Mesenchymal stem cell (in vitro differentiated cells and primary cell): ENCODE results near the gene COBL.

Experiments
- DNase-seq: peaks from one replicate; pipeline ENCODE4 v3.0.0-alpha.2; 2013
- H2AFZ ChIP-seq: one replicate; pipeline ENCODE4 v1.6.1; 2013; ENCODE audit warnings: low read depth, mild to moderate bottlenecking, control low read depth, inconsistent platforms, low read length, moderate library complexity
- H2AK5ac ChIP-seq: 2 replicates; pipeline ENCODE4 v1.6.1; 2013; ENCODE audit warnings: low read length, moderate library complexity, mild to moderate bottlenecking, inconsistent platforms; ENCODE audit not compliant: severe bottlenecking
- H2BK120ac ChIP-seq: one replicate; pipeline ENCODE4 v1.6.1; 2013; ENCODE audit warnings: low read depth, mild to moderate bottlenecking, inconsistent platforms, low read length, moderate library complexity
- H2BK12ac ChIP-seq, 2 experiments: one replicate each; pipeline ENCODE4 v1.6.1; 2013; ENCODE audit warnings: inconsistent platforms in 2 of 2, low read length in 2 of 2, mild to moderate bottlenecking in 2 of 2, moderate library complexity in 2 of 2, control low read depth in 1 of 2
- H2BK15ac ChIP-seq: one replicate; pipeline ENCODE4 v1.6.1; 2013; ENCODE audit warnings: mild to moderate bottlenecking, low read depth, inconsistent platforms; ENCODE audit not compliant: poor library complexity, severe bottlenecking
- H2BK5ac ChIP-seq: 2 replicates; pipeline ENCODE4 v1.6.1; 2013; ENCODE audit warnings: low read depth, mild to moderate bottlenecking, low read length, control low read depth, inconsistent platforms; ENCODE audit not compliant: poor library complexity, severe bottlenecking
- H3K14ac ChIP-seq, 2 experiments: one replicate each; pipeline ENCODE4 v1.6.1; 2013; ENCODE audit warnings: inconsistent platforms in 2 of 2, low read length in 2 of 2, control low read depth in 1 of 2, mild to moderate bottlenecking in 1 of 2, moderate library complexity in 1 of 2
- H3K18ac ChIP-seq, 2 experiments: one replicate each; pipeline ENCODE4 v1.6.1; 2013; ENCODE audit warnings: inconsistent platforms in 2 of 2, low read length in 2 of 2, control low read depth in 1 of 2, low read depth in 1 of 2, mild to moderate bottlenecking in 1 of 2
- H3K23ac ChIP-seq, 2 experiments: one replicate each; pipeline ENCODE4 v1.6.1; 2013; ENCODE audit warnings: inconsistent platforms in 2 of 2, low read length in 2 of 2, mild to moderate bottlenecking in 2 of 2, moderate library complexity in 2 of 2, control low read depth in 1 of 2
- H3K27ac ChIP-seq: 2 replicates; pipeline ENCODE4 v1.5.1; 2013; ENCODE audit warnings: mild to moderate bottlenecking, moderate library complexity, low read length, control low read depth, inconsistent platforms; ENCODE audit not compliant: poor library complexity, severe bottlenecking
- H3K27me3 ChIP-seq, 2 experiments: 2 replicates each; pipeline versions ENCODE4 v1.6.1 to v1.7.0; 2013; ENCODE audit warnings: low read length in 2 of 2, mild to moderate bottlenecking in 2 of 2, moderate library complexity in 2 of 2, control low read depth in 1 of 2, inconsistent platforms in 1 of 2; ENCODE audit not compliant: control insufficient read depth in 1 of 2, insufficient read depth in 1 of 2
- H3K36me3 ChIP-seq, 2 experiments: 2 replicates each; pipeline versions ENCODE4 v1.6.1 to v1.7.0; 2013; ENCODE audit warnings: low read length in 2 of 2, control low read depth in 1 of 2, inconsistent platforms in 1 of 2, low read depth in 1 of 2, mild to moderate bottlenecking in 1 of 2; ENCODE audit not compliant: insufficient read depth in 2 of 2, control insufficient read depth in 1 of 2
- H3K4ac ChIP-seq, 2 experiments: one replicate each; pipeline ENCODE4 v1.6.1; 2013; ENCODE audit warnings: inconsistent platforms in 2 of 2, low read length in 2 of 2, mild to moderate bottlenecking in 2 of 2, moderate library complexity in 2 of 2, control low read depth in 1 of 2, low read depth in 1 of 2
- H3K4me1 ChIP-seq: 2 replicates; pipeline ENCODE4 v1.6.1; 2013; ENCODE audit warnings: low read depth, low read length, control low read depth; ENCODE audit not compliant: control insufficient read depth, insufficient read depth
- H3K4me2 ChIP-seq: 2 replicates; pipeline ENCODE4 v1.6.1; 2013; ENCODE audit warnings: low read length, mild to moderate bottlenecking, inconsistent platforms; ENCODE audit not compliant: poor library complexity, severe bottlenecking
- H3K4me3 ChIP-seq, 2 experiments: 2 replicates each; pipeline versions ENCODE4 v1.5.1 to v1.7.0; 2013; ENCODE audit warnings: low read length in 2 of 2, mild to moderate bottlenecking in 2 of 2, control low read depth in 1 of 2, low read depth in 1 of 2; ENCODE audit not compliant: insufficient read depth in 1 of 2
- H3K79me1 ChIP-seq: replicated peaks from 2 replicates; pipeline ENCODE4 v1.6.1; 2013; ENCODE audit warnings: mild to moderate bottlenecking, control low read depth, low read length, inconsistent platforms; ENCODE audit not compliant: poor library complexity, severe bottlenecking
- H3K9ac ChIP-seq: 2 replicates; pipeline ENCODE4 v1.7.0; 2013; ENCODE audit warnings: mild to moderate bottlenecking, low read length, moderate library complexity
- H3K9me3 ChIP-seq: 2 replicates; pipeline ENCODE4 v1.7.0; 2013; ENCODE audit warnings: mild to moderate bottlenecking, low read length; ENCODE audit not compliant: control insufficient read depth
- H4K8ac ChIP-seq: one replicate; pipeline ENCODE4 v1.6.1; 2013; ENCODE audit warnings: inconsistent platforms, mild to moderate bottlenecking, low read length, moderate library complexity
- H4K91ac ChIP-seq: one replicate; pipeline ENCODE4 v1.6.1; 2013; ENCODE audit warnings: mild to moderate bottlenecking, low read length, inconsistent platforms
- WGBS: methylation state at CpG from one replicate; pipeline ENCODE4 v1.1.7; 2013; ENCODE audit warnings: mixed read lengths; 5-methylcytosine and 5-hydroxymethylcytosine counted together

Gene COBL

DNA sequence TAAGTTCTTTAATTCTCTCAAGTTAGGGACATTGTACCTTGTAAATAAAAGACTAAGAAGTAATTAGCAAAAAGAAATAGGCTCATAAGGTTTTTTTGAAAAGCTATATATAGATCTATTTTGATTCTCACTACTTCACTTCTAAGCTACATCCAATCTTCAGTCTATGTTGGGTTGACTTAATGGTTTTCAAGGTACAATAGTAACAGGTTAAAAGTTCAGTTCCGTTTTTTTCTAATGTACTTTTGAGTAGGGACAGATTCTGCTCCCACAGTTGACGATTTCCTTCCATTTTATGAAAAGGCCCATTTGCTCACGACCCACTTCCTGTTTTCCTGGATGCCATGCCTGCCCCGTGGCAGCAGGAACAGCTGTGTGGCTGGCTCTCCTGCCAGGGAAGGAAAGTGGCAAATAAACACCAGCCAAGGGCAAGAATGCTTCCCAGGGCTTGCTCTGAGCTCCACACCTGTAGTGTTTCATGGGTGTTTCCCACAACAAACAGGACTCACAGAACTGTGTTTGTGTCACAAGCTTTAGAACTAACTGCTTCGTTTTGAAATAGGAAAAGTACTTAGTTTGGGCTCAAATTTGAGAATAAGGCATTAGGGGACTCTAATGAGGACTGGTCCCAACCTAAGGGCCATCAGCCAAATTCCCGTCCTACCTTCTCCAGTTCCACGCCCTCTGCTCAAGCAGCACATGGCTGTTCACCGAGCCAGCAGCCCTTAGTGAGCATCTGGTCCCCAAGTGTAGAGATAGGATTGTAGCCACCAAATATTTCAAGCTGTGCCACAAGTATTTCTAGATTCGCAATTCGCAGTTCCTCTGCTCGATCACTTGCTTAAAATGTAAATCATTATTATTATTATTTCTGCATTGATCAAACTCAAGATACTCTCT, 240.7 kb downstream of the COBL start:
- Histone ChIP-seq H3K4ac (no peak overlapping the region), H3K27ac (no peak overlapping the region), H3K36me3 (no peaks in the 10 kb centered on the region), H4K8ac (no peak overlapping the region), H3K9me3 (no peaks in the 10 kb centered on the region), H2BK120ac (no peak overlapping the region), H3K18ac (no peak overlapping the region), H3K23ac (no peak overlapping the region), H2BK15ac (no peak overlapping the region), H3K9ac (no peak overlapping the region), H3K4me3 (no peak overlapping the region), H3K27me3 (no peaks in the 10 kb centered on the region), H3K4me1 (no peaks in the 10 kb centered on the region), H2AFZ (no peak overlapping the region), H2BK12ac (no peak overlapping the region), H3K14ac (no peak overlapping the region), H2AK5ac (no peak overlapping the region), H4K91ac (no peak overlapping the region), H3K79me1 (no peaks in the 10 kb centered on the region), H2BK5ac (no peak overlapping the region), H3K4me2 (no peak overlapping the region)
- DNase-seq = no peak
- WGBS = 80% methylated on average over 9 of the region's 11 CpGs

DNA sequence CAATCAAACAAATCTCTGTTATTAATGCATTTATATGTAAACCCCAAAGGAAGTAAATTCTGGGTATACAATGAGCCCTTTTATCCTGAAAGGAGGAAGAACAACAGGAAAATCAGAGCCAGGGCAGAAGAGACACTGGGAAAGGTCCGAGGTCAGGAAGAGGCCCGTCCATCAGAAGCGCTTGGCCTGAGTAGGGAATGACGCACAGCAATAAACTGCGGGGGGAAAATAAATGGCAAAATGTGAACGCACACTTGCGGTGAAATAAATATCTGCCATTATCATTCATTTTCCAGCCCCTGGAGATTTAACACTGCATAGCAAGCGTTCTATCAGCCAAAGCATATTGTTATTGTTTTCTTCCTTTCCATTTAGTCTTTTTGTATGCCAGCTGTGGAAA, 243.4 kb downstream of the COBL start:
- H4K91ac ChIP-seq = no peak overlapping the region
- H3K36me3 ChIP-seq = no peaks in the 10 kb centered on the region
- no peaks in the 10 kb centered on the region for H3K4me1 ChIP-seq
- H2BK5ac ChIP-seq = no peak overlapping the region
- no peak overlapping the region for H3K4me2 ChIP-seq
- H3K27me3 ChIP-seq = no peaks in the 10 kb centered on the region
- no peak overlapping the region for H2BK12ac ChIP-seq
- no peaks in the 10 kb centered on the region for H3K79me1 ChIP-seq
- H2AK5ac ChIP-seq = no peak overlapping the region
- 73% methylated on average over 8 of the region's 8 CpGs for WGBS
- H3K27ac ChIP-seq = no peak overlapping the region
- H3K4ac ChIP-seq = no peak overlapping the region
- H3K18ac ChIP-seq = no peak overlapping the region
- H4K8ac ChIP-seq = no peak overlapping the region
- DNase-seq = no peak
- H3K23ac ChIP-seq = no peak overlapping the region
- no peak overlapping the region for H3K9ac ChIP-seq
- no peaks in the 10 kb centered on the region for H3K9me3 ChIP-seq
- H3K4me3 ChIP-seq = no peak overlapping the region
- no peak overlapping the region for H3K14ac ChIP-seq
- H2BK15ac ChIP-seq = no peak overlapping the region
- H2AFZ ChIP-seq = no peak overlapping the region
- no peak overlapping the region for H2BK120ac ChIP-seq

DNA sequence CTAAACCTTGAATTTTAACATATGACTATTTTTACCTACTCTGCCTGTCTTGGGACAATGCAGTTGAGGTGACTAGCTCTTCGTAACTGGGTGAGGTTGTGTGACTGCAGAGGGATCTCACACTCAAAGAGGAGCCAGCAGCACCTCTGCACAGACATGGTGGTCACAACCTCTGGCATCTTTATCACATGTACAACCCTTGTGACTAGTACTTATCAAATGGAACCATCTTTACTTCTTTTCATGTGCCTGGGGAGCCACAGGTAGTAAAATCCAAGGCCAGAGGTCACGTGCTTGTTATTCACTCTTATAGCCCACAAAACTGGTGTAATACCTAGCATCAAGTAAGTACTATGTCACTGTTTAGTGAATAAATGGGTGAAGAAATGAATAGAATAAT, 244.3 kb downstream of the COBL start:
- Histone ChIP-seq H3K18ac (no peak overlapping the region), H3K4ac (no peak overlapping the region), H3K27me3 (no peaks in the 10 kb centered on the region), H2AFZ (no peak overlapping the region), H3K36me3 (no peaks in the 10 kb centered on the region), H2BK120ac (no peak overlapping the region), H4K8ac (no peak overlapping the region), H3K79me1 (no peaks in the 10 kb centered on the region), H3K4me2 (no peak overlapping the region), H3K9ac (no peak overlapping the region), H2BK5ac (no peak overlapping the region), H3K4me1 (peaks cover 3% of the 10 kb centered on the region), H2BK12ac (no peak overlapping the region), H2BK15ac (no peak overlapping the region), H3K23ac (no peak overlapping the region), H3K27ac (no peak overlapping the region), H3K14ac (no peak overlapping the region), H3K9me3 (no peaks in the 10 kb centered on the region), H2AK5ac (no peak overlapping the region), H4K91ac (no peak overlapping the region), H3K4me3 (no peak overlapping the region)
- 77% methylated on average over 2 of the region's 2 CpGs for WGBS
- DNase-seq = no peak

DNA sequence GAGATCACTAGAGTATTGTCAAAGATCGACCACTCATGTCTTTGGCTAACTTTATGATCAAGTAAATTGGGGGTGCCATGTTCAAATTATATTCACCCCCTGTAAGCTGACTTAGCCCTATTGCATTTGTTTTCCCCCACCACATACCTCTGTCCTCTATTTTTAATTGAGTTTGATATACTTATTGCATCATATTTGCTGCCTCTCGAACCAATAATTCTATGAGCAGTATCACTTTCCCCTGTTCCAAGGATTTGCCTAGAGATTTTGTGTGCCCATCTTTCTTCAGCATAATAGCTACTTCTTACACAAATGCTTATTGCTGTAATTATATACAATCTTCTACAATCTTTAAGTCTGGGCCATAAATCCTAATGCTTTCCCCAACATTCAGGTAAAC, 245.2 kb downstream of the COBL start:
- H3K4me1 ChIP-seq = peaks cover 7% of the 10 kb centered on the region
- no peak overlapping the region for H3K18ac ChIP-seq
- no peak overlapping the region for H3K27ac ChIP-seq
- no peak overlapping the region for H3K9ac ChIP-seq
- H3K23ac ChIP-seq = no peak overlapping the region
- no peaks in the 10 kb centered on the region for H3K36me3 ChIP-seq
- H3K4me2 ChIP-seq = no peak overlapping the region
- no peak overlapping the region for H2AK5ac ChIP-seq
- no peak overlapping the region for H3K4me3 ChIP-seq
- no peaks in the 10 kb centered on the region for H3K79me1 ChIP-seq
- DNase-seq = no peak
- H4K8ac ChIP-seq = no peak overlapping the region
- H2BK120ac ChIP-seq = no peak overlapping the region
- no peaks in the 10 kb centered on the region for H3K27me3 ChIP-seq
- no peak overlapping the region for H4K91ac ChIP-seq
- WGBS = 92% methylated on average over 2 of the region's 2 CpGs
- no peak overlapping the region for H2BK15ac ChIP-seq
- no peak overlapping the region for H2AFZ ChIP-seq
- no peak overlapping the region for H2BK12ac ChIP-seq
- H3K14ac ChIP-seq = no peak overlapping the region
- H3K9me3 ChIP-seq = no peaks in the 10 kb centered on the region
- no peak overlapping the region for H3K4ac ChIP-seq
- no peak overlapping the region for H2BK5ac ChIP-seq
